Uterus (tissue), 2 donors: ENCODE measurements around the gene DHX8.

Source experiments
- CTCF ChIP-seq, 4 experiments: fragments of 200-600 bp in 2 of 4; fragments of 450-650 bp in 2 of 4; sonication (generic) in 2 of 4; IDR thresholded peaks; one replicate each; pipeline ENCODE4 v1.5.1; 2016 to 2019; ENCODE audit warnings: antibody characterized with exemption in 4 of 4, mild to moderate bottlenecking in 2 of 4, moderate library complexity in 1 of 4
- POLR2A ChIP-seq, 2 donors: fragments of 450-650 bp; IDR thresholded peaks; one replicate each; pipeline ENCODE4 v1.6.1; 2016; ENCODE audit warnings: antibody characterized with exemption in 2 of 2, mild to moderate bottlenecking in 1 of 2, moderate library complexity in 1 of 2

GRCh38 chr17:43434902-43435319 lies 48.9 kb upstream of the DHX8 start:
- TF ChIP-seq CTCF (IDR thresholded peaks at IDR 0.05) (no peak), POLR2A (IDR thresholded peaks at IDR 0.05) (no peak)
